Suprapubic skin (tissue), 3 donors: ENCODE measurements around the gene DHX30.

Experiments
- EP300 ChIP-seq: sonication (generic); formaldehyde crosslinking; IDR thresholded peaks from one replicate; pipeline ENCODE4 v1.6.1; 2017; ENCODE audit warnings: antibody characterized with exemption
- TF ChIP-seq, protein P1 (sequence below), 2 donors: fragments of 200-600 bp in 1 of 2; fragments of 450-650 bp in 1 of 2; sonication (generic) in 1 of 2; IDR thresholded peaks; one replicate each; pipeline ENCODE4 v1.5.1; 2016 to 2019; ENCODE audit warnings: antibody characterized with exemption in 2 of 2, mild to moderate bottlenecking in 1 of 2, moderate library complexity in 1 of 2

DNA sequence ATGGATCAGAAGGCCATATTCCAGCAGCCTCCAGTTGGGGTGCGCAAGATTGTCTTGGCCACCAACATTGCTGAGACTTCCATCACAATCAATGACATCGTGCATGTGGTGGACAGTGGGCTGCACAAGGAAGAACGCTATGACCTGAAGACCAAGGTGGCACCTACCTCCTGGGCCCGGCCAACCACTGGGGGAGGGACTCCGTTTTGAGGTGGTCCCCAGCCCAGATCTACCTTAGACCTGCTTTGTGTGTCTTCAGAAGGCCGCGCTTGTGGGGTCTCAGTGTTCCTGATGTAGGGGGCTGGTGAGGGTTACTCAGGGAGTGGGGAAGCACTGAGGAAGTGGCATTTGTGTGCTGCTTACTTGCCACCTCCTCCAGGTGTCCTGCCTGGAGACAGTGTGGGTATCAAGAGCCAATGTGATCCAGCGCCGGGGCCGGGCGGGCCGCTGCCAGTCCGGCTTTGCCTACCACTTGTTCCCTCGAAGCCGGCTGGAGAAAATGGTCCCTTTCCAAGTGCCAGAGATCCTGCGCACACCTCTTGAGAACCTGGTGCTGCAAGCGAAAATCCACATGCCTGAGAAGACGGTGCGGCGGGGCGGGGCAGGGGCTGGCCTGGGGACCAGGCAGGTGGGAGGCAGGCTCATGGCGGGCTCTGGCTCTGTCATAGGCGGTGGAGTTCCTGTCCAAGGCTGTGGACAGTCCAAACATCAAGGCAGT lies 45.0 kb downstream of the DHX30 start:
- TF ChIP-seq, protein P1, sequence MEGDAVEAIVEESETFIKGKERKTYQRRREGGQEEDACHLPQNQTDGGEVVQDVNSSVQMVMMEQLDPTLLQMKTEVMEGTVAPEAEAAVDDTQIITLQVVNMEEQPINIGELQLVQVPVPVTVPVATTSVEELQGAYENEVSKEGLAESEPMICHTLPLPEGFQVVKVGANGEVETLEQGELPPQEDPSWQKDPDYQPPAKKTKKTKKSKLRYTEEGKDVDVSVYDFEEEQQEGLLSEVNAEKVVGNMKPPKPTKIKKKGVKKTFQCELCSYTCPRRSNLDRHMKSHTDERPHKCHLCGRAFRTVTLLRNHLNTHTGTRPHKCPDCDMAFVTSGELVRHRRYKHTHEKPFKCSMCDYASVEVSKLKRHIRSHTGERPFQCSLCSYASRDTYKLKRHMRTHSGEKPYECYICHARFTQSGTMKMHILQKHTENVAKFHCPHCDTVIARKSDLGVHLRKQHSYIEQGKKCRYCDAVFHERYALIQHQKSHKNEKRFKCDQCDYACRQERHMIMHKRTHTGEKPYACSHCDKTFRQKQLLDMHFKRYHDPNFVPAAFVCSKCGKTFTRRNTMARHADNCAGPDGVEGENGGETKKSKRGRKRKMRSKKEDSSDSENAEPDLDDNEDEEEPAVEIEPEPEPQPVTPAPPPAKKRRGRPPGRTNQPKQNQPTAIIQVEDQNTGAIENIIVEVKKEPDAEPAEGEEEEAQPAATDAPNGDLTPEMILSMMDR (IDR thresholded peaks at IDR 0.05): no peak
- no peak for TF ChIP-seq EP300
